Measurements from ENCODE around the gene EPN1. TPM values are rescaled to one million over a fixed set of nuclear protein-coding genes. Genes with fewer than 3 reads are reported as not detected.

Gene EPN1
- total and polyA plus RNA-seq, 9 of the 15 experiments (the other 6 are each of a cell fraction or from before 2014, with no cell fraction given) = 0.08 to 138 (median 12.7) TPM

DNA sequence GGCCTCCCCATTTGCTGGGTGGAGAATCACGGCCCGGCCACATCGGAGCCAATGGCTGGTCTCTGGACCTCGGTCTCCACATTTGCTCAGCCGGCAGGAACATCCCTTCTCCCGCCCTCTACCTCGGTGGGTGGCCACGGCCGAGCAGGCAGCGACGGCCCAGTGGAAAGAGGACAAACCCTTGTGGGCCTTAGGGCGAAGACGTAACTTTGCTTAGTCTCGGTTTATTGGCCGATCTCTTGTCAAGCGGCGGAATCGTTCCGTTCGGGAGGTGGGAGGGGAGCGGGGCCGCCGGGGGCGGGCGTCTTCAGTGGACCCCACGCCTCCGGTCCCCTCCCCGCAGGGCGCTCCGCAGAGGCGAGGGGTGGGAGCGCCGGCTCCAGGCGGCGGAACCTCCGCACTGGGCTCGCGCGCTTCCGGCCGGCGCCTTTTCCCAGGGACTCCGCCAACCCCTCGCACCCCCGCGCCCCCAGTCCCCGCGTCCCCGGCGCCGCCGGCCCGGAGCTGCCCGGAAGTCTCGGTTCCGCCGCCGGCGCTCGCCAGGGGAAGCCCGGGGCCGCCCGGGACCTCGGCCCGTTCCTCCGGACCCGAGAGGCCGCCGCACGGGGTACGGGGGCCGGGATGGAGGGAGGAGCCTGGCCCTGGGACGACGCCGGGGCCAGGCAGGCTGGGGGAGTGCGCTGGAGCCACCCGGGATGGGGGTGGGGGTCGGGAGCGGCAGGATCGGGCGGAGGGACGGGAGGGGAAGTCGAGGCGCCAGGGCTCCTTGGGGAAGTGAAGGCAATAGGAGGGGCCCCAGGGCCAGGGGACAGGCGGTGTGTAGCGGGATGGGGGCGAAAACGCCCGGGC, 34.2 kb upstream of the EPN1 start, which contains the start of gene ZNF580 (continued):
- TF ChIP-seq, protein P1, sequence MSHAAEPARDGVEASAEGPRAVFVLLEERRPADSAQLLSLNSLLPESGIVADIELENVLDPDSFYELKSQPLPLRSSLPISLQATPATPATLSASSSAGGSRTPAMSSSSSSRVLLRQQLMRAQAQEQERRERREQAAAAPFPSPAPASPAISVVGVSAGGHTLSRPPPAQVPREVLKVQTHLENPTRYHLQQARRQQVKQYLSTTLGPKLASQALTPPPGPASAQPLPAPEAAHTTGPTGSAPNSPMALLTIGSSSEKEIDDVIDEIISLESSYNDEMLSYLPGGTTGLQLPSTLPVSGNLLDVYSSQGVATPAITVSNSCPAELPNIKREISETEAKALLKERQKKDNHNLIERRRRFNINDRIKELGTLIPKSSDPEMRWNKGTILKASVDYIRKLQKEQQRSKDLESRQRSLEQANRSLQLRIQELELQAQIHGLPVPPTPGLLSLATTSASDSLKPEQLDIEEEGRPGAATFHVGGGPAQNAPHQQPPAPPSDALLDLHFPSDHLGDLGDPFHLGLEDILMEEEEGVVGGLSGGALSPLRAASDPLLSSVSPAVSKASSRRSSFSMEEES (CRISPR knock-in tag; IDR thresholded peaks at IDR 0.05) = no peak
- TF ChIP-seq, protein P2, sequence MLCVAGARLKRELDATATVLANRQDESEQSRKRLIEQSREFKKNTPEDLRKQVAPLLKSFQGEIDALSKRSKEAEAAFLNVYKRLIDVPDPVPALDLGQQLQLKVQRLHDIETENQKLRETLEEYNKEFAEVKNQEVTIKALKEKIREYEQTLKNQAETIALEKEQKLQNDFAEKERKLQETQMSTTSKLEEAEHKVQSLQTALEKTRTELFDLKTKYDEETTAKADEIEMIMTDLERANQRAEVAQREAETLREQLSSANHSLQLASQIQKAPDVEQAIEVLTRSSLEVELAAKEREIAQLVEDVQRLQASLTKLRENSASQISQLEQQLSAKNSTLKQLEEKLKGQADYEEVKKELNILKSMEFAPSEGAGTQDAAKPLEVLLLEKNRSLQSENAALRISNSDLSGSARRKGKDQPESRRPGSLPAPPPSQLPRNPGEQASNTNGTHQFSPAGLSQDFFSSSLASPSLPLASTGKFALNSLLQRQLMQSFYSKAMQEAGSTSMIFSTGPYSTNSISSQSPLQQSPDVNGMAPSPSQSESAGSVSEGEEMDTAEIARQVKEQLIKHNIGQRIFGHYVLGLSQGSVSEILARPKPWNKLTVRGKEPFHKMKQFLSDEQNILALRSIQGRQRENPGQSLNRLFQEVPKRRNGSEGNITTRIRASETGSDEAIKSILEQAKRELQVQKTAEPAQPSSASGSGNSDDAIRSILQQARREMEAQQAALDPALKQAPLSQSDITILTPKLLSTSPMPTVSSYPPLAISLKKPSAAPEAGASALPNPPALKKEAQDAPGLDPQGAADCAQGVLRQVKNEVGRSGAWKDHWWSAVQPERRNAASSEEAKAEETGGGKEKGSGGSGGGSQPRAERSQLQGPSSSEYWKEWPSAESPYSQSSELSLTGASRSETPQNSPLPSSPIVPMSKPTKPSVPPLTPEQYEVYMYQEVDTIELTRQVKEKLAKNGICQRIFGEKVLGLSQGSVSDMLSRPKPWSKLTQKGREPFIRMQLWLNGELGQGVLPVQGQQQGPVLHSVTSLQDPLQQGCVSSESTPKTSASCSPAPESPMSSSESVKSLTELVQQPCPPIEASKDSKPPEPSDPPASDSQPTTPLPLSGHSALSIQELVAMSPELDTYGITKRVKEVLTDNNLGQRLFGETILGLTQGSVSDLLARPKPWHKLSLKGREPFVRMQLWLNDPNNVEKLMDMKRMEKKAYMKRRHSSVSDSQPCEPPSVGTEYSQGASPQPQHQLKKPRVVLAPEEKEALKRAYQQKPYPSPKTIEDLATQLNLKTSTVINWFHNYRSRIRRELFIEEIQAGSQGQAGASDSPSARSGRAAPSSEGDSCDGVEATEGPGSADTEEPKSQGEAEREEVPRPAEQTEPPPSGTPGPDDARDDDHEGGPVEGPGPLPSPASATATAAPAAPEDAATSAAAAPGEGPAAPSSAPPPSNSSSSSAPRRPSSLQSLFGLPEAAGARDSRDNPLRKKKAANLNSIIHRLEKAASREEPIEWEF (CRISPR knock-in tag; IDR thresholded peaks at IDR 0.05) = no peak
- TF ChIP-seq MCM7 (IDR thresholded peaks at IDR 0.05) (no peak), MTA2 (IDR thresholded peaks at IDR 0.05; ENCODE audit: low read depth) (no peak), NONO (IDR thresholded peaks at IDR 0.05; ENCODE audit: low read depth in 2 of 2, low read length in 1 of 2) (peak in 1 of 2 experiments; percentile 79; a peak in 1 of 4 replicates), ZNF780A (CRISPR knock-in tag; IDR thresholded peaks at IDR 0.05) (0 out of 2 replicates have a peak, but pooled peaks have one; percentile 30)
- TF ChIP-seq, protein P3, sequence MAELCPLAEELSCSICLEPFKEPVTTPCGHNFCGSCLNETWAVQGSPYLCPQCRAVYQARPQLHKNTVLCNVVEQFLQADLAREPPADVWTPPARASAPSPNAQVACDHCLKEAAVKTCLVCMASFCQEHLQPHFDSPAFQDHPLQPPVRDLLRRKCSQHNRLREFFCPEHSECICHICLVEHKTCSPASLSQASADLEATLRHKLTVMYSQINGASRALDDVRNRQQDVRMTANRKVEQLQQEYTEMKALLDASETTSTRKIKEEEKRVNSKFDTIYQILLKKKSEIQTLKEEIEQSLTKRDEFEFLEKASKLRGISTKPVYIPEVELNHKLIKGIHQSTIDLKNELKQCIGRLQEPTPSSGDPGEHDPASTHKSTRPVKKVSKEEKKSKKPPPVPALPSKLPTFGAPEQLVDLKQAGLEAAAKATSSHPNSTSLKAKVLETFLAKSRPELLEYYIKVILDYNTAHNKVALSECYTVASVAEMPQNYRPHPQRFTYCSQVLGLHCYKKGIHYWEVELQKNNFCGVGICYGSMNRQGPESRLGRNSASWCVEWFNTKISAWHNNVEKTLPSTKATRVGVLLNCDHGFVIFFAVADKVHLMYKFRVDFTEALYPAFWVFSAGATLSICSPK (IDR thresholded peaks at IDR 0.05; ENCODE audit: borderline replicate concordance) = no peak
- TF ChIP-seq, protein P4, sequence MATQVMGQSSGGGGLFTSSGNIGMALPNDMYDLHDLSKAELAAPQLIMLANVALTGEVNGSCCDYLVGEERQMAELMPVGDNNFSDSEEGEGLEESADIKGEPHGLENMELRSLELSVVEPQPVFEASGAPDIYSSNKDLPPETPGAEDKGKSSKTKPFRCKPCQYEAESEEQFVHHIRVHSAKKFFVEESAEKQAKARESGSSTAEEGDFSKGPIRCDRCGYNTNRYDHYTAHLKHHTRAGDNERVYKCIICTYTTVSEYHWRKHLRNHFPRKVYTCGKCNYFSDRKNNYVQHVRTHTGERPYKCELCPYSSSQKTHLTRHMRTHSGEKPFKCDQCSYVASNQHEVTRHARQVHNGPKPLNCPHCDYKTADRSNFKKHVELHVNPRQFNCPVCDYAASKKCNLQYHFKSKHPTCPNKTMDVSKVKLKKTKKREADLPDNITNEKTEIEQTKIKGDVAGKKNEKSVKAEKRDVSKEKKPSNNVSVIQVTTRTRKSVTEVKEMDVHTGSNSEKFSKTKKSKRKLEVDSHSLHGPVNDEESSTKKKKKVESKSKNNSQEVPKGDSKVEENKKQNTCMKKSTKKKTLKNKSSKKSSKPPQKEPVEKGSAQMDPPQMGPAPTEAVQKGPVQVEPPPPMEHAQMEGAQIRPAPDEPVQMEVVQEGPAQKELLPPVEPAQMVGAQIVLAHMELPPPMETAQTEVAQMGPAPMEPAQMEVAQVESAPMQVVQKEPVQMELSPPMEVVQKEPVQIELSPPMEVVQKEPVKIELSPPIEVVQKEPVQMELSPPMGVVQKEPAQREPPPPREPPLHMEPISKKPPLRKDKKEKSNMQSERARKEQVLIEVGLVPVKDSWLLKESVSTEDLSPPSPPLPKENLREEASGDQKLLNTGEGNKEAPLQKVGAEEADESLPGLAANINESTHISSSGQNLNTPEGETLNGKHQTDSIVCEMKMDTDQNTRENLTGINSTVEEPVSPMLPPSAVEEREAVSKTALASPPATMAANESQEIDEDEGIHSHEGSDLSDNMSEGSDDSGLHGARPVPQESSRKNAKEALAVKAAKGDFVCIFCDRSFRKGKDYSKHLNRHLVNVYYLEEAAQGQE (IDR thresholded peaks at IDR 0.05; ENCODE audit: borderline replicate concordance) = no peak
- TF ChIP-seq, protein P4 (CRISPR knock-in tag; IDR thresholded peaks at IDR 0.05; ENCODE audit: low read depth) = 0 out of 2 replicates have a peak, but pooled peaks have one; percentile 16
